ENCODE measurements around the gene SLC47A1. TPM values are rescaled to one million over a fixed set of nuclear protein-coding genes. Genes with fewer than 3 reads are reported as not detected.
A peak's percentile ranks its signal among the peaks of the same experiment; 100 is the strongest.

The SLC47A1 gene
- total and polyA plus RNA-seq, 2 of the 13 experiments (the other 11 are each of a cell fraction or from before 2014, with no cell fraction given) = 42.1 to 67.5 TPM

DNA sequence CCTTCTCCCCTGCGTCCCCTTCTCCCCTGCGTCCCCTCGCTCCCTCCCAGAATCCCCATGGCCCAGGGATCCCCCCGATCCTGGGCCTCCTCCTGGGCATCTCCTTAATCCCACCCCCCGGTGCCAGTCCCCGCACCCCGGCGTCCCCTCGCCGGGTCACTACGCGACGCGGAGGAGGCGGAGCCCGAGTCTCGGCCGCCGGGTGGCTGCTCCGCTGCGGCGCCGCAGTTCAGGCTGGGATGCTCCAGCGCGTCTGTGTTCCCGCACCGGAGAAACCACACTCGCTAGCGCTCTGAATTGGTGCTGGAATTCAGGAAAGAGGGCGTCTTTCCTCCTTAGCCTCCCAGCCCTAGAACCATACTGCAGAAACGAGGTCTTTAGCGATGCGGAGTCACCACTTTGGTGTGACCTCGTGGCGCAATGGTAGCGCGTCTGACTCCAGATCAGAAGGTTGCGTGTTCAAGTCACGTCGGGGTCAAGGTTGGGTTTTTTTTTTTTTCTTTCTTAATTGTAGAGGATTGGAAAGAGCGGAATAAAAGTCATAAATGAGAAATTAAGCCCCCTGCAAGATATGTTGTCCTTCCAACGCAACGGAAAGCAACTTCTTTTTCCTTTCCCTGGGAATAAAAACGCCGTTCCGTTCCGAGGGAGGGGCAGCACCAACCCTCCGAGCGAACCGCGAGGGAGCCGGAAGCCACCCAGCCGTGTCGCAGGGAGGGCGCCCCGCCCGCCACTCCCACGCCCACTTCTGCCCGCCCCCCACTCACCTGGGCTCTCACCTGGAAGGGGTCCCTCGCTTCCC lies 25.7 kb upstream of the SLC47A1 start (continued):
- TF ChIP-seq ZNF235 (CRISPR knock-in tag; IDR thresholded peaks at IDR 0.05; ENCODE audit: borderline replicate concordance) (no peak), ARNT2 (CRISPR knock-in tag; IDR thresholded peaks at IDR 0.05; ENCODE audit: low read depth) (peak; percentile 39; the same call in 1 of the 2 replicates), PHF21A (CRISPR knock-in tag; IDR thresholded peaks at IDR 0.05) (peak; percentile 67; the same call in 1 of the 2 replicates), ZBTB7A (CRISPR knock-in tag; IDR thresholded peaks at IDR 0.05) (no peak), DMAP1 (CRISPR knock-in tag; IDR thresholded peaks at IDR 0.05) (0 out of 2 replicates have a peak, but pooled peaks have one; percentile 32), MAFF (IDR thresholded peaks at IDR 0.05; ENCODE audit: low read depth, low read length) (0 out of 2 replicates have a peak, but pooled peaks have one; percentile 7), ZKSCAN1 (IDR thresholded peaks at IDR 0.05; ENCODE audit: low read length) (no peak), ZNF501 (CRISPR knock-in tag; IDR thresholded peaks at IDR 0.05) (peak; percentile 88), ZMYM2 (CRISPR knock-in tag; IDR thresholded peaks at IDR 0.05) (0 out of 2 replicates have a peak, but pooled peaks have one; percentile 29), HNF4G (IDR thresholded peaks at IDR 0.05; ENCODE audit: borderline replicate concordance, low read depth, low read length) (no peak), HNF4G (CRISPR knock-in tag; IDR thresholded peaks at IDR 0.05; ENCODE audit: borderline replicate concordance, low read depth) (0 out of 2 replicates have a peak, but pooled peaks have one; percentile 9), SMAD9 (CRISPR knock-in tag; IDR thresholded peaks at IDR 0.05) (no peak), KAT7 (CRISPR knock-in tag; IDR thresholded peaks at IDR 0.05; ENCODE audit: borderline replicate concordance) (peak; percentile 66; the same call in 1 of the 2 replicates), ZNF124 (CRISPR knock-in tag; IDR thresholded peaks at IDR 0.05) (peak; percentile 69; the same call in 1 of the 2 replicates), HOXA3 (CRISPR knock-in tag; IDR thresholded peaks at IDR 0.05) (peak; percentile 79), ZNF563 (CRISPR knock-in tag; IDR thresholded peaks at IDR 0.05) (peak; percentile 60; the same call in 1 of the 2 replicates), TOPORS (CRISPR knock-in tag; IDR thresholded peaks at IDR 0.05) (peak; percentile 91), ZNF607 (CRISPR knock-in tag; IDR thresholded peaks at IDR 0.05; ENCODE audit: borderline replicate concordance) (0 out of 2 replicates have a peak, but pooled peaks have one; percentile 41), SAP130 (CRISPR knock-in tag; IDR thresholded peaks at IDR 0.05; ENCODE audit: low read depth) (peak; percentile 64)
- TF ChIP-seq, protein P1, sequence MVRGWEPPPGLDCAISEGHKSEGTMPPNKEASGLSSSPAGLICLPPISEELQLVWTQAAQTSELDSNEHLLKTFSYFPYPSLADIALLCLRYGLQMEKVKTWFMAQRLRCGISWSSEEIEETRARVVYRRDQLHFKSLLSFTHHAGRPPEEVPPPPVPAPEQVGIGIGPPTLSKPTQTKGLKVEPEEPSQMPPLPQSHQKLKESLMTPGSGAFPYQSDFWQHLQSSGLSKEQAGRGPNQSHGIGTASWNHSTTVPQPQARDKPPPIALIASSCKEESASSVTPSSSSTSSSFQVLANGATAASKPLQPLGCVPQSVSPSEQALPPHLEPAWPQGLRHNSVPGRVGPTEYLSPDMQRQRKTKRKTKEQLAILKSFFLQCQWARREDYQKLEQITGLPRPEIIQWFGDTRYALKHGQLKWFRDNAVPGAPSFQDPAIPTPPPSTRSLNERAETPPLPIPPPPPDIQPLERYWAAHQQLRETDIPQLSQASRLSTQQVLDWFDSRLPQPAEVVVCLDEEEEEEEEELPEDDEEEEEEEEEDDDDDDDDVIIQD (CRISPR knock-in tag; IDR thresholded peaks at IDR 0.05; ENCODE audit: low read depth) = 0 out of 2 replicates have a peak, but pooled peaks have one; percentile 43
- TF ChIP-seq, protein P2, sequence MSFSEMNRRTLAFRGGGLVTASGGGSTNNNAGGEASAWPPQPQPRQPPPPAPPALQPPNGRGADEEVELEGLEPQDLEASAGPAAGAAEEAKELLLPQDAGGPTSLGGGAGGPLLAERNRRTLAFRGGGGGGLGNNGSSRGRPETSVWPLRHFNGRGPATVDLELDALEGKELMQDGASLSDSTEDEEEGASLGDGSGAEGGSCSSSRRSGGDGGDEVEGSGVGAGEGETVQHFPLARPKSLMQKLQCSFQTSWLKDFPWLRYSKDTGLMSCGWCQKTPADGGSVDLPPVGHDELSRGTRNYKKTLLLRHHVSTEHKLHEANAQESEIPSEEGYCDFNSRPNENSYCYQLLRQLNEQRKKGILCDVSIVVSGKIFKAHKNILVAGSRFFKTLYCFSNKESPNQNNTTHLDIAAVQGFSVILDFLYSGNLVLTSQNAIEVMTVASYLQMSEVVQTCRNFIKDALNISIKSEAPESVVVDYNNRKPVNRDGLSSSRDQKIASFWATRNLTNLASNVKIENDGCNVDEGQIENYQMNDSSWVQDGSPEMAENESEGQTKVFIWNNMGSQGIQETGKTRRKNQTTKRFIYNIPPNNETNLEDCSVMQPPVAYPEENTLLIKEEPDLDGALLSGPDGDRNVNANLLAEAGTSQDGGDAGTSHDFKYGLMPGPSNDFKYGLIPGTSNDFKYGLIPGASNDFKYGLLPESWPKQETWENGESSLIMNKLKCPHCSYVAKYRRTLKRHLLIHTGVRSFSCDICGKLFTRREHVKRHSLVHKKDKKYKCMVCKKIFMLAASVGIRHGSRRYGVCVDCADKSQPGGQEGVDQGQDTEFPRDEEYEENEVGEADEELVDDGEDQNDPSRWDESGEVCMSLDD (CRISPR knock-in tag; IDR thresholded peaks at IDR 0.05; ENCODE audit: borderline replicate concordance) = peak; percentile 26; the same call in 1 of the 2 replicates
- TF ChIP-seq, protein P3, sequence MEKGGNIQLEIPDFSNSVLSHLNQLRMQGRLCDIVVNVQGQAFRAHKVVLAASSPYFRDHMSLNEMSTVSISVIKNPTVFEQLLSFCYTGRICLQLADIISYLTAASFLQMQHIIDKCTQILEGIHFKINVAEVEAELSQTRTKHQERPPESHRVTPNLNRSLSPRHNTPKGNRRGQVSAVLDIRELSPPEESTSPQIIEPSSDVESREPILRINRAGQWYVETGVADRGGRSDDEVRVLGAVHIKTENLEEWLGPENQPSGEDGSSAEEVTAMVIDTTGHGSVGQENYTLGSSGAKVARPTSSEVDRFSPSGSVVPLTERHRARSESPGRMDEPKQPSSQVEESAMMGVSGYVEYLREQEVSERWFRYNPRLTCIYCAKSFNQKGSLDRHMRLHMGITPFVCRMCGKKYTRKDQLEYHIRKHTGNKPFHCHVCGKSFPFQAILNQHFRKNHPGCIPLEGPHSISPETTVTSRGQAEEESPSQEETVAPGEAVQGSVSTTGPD (CRISPR knock-in tag; IDR thresholded peaks at IDR 0.05) = peak; percentile 47; the same call in 1 of the 2 replicates
- TF ChIP-seq, protein P4, sequence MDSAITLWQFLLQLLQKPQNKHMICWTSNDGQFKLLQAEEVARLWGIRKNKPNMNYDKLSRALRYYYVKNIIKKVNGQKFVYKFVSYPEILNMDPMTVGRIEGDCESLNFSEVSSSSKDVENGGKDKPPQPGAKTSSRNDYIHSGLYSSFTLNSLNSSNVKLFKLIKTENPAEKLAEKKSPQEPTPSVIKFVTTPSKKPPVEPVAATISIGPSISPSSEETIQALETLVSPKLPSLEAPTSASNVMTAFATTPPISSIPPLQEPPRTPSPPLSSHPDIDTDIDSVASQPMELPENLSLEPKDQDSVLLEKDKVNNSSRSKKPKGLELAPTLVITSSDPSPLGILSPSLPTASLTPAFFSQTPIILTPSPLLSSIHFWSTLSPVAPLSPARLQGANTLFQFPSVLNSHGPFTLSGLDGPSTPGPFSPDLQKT (CRISPR knock-in tag; IDR thresholded peaks at IDR 0.05; ENCODE audit: borderline replicate concordance) = no peak
